ENCODE data around the gene PRKN. TPM values are rescaled to one million over a fixed set of nuclear protein-coding genes. Genes with fewer than 3 reads are reported as not detected.

Gene PRKN
- total RNA-seq, 4 donors from 2014 or later: 9.6 to 17.0 (median 11.6) TPM

GRCh38 chr6:161368514-161368913 is 1359.1 kb downstream of the PRKN start:
- TF ChIP-seq CTCF (IDR thresholded peaks at IDR 0.05; ENCODE audit: low read depth): no peak

- no peak for TF ChIP-seq CTCF (IDR thresholded peaks at IDR 0.05; ENCODE audit: low read depth)
These were observed 1360.1 kb downstream of the PRKN start for GRCh38 chr6:161367472-161367871.

- TF ChIP-seq CTCF (IDR thresholded peaks at IDR 0.05; ENCODE audit: low read depth): no peak
These were observed 1361.2 kb downstream of the PRKN start for GRCh38 chr6:161366301-161366923.

- no peak for TF ChIP-seq CTCF (IDR thresholded peaks at IDR 0.05; ENCODE audit: low read depth)
These were observed 1361.9 kb downstream of the PRKN start for GRCh38 chr6:161365633-161366032.

- no peak for TF ChIP-seq CTCF (IDR thresholded peaks at IDR 0.05; ENCODE audit: low read depth)
These were observed 1364.3 kb downstream of the PRKN start for GRCh38 chr6:161363286-161363685.

- no peak for TF ChIP-seq CTCF (IDR thresholded peaks at IDR 0.05; ENCODE audit: low read depth)
These were observed 1365.3 kb downstream of the PRKN start for GRCh38 chr6:161362266-161362665.

- no peak for TF ChIP-seq CTCF (IDR thresholded peaks at IDR 0.05; ENCODE audit: low read depth)
These were observed 1366.0 kb downstream of the PRKN start for GRCh38 chr6:161361529-161361928.
